Measurements from ENCODE around the gene SELPLG.
"Not testable (repeated sequence)": the region's sequence is repeated elsewhere in the genome, so short reads cannot be mapped to it uniquely, and the experiment has no call there.

DNA sequence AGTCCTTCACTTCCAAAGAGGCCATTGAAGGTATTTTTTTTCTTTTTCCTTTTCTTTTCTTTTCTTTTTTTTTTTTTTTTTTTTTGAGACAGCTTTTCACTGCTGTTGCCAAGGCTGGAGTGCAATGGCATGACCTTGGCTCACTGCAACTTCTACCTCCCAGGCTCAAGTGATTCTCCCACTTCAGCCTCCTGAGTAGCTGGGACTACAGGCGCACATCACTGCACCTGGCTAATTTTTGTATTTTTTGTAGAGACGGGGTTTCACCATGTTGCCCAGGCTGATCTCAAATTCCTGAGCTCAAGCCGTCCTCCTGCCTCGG is 14.8 kb downstream of the SELPLG start:
- TF ChIP-seq, protein P1, sequence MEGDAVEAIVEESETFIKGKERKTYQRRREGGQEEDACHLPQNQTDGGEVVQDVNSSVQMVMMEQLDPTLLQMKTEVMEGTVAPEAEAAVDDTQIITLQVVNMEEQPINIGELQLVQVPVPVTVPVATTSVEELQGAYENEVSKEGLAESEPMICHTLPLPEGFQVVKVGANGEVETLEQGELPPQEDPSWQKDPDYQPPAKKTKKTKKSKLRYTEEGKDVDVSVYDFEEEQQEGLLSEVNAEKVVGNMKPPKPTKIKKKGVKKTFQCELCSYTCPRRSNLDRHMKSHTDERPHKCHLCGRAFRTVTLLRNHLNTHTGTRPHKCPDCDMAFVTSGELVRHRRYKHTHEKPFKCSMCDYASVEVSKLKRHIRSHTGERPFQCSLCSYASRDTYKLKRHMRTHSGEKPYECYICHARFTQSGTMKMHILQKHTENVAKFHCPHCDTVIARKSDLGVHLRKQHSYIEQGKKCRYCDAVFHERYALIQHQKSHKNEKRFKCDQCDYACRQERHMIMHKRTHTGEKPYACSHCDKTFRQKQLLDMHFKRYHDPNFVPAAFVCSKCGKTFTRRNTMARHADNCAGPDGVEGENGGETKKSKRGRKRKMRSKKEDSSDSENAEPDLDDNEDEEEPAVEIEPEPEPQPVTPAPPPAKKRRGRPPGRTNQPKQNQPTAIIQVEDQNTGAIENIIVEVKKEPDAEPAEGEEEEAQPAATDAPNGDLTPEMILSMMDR (conservative IDR thresholded peaks at IDR 0.05 in 1 of 2, IDR thresholded peaks at IDR 0.05 in 1 of 2; ENCODE audit: extremely low read depth in 1 of 2, insufficient read depth in 1 of 2, low read depth in 1 of 2, low read length in 2 of 2): not testable (repeated sequence)
- TF ChIP-seq EZH2 (IDR thresholded peaks at IDR 0.05; ENCODE audit: borderline replicate concordance, low read length): not testable (repeated sequence)

Measured in mammary epithelial cell (primary cell).